Stimulated activated CD4-positive, alpha-beta T cell treated with anti-CD3 and anti-CD28 coated beads, Interleukin-4, amount 100 ng/mL, for 24 hours (primary cell): ENCODE results near the gene MLEC.
"Not testable (repeated sequence)": the region's sequence is repeated elsewhere in the genome, so short reads cannot be mapped to it uniquely, and the experiment has no call there.

Experiments
- DNase-seq: peaks from one replicate; pipeline ENCODE4 v3.0.0-alpha.2; 2020

The MLEC gene

DNA sequence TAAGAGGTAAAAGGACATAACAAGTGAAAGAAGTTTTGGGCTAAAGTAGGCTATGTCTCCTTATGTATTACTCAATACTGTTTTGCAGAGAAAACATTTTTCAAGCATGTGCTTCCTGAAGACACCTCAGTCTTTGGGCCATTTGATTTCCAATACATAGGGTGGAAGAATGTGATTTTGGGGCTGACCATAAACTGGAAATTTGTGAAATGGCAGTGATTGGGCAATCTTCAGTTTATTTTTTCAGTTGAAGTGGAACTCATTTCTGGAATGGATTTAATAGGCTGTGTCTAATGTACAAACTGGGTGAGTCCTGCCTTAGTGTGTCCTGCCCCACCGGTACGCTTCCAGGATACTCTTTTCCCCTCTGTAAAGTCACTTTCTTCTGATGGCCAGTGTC, 35.8 kb downstream of the MLEC start:
- DNase-seq: no peak

DNA sequence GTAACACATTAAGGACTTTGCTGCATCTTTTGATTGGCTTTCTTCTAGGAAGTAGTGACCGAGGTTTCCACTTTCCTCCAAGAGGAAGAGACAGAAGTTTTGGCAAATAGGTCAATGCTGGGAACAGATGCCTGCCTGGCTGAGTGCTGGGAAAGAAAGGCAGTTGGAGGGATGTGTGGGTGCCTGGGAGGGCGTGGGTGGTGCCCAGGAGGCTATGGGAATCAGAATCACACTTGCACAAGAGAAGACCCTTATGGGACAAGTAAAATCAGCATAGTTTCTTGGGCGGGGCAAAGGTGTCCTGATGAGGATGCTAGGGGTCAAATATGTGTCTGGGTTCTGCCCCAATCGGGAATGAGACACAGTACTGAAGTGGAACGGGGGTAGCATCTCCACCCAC, 37.8 kb downstream of the MLEC start:
- DNase-seq: no peak

DNA sequence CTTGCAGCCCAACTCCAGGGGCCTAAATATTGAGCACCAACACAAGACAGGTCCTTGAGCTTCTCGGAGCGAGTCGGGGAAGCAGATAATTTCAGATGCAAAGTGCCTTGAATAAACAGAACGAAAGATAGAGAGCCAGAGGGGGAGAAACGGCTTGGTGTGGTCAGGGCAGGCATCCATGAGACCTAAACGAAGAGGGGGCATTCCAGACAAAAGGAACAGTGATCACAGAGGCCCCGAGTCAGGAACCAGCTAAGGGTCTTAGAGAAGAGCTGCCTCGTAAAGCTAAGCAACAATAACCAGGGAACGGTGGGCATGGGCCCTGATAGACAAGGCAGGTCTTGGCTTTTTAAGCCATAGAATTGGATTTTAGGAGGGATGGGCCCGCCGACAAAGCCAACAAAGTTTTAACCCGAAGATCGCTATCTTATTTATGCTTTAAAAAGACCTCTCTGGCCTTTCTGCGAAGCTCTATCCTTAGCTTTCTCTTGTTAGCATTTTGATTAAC, 38.3 kb downstream of the MLEC start:
- DNase-seq: no peak

GRCh38 chr12:120725659-120726509, 38.9 kb downstream of the MLEC start, which contains the start of gene ACADS:
Gene ACADS, plus strand, starts transcription at chr12:120725826. Its CDS starts 60 bp downstream, at chr12:120725886.
- peak; percentile 88 for DNase-seq

- DNase-seq: no peak
Measured at GRCh38 chr12:120726510-120726793, 39.5 kb downstream of the MLEC start.

- DNase-seq: no peak
Measured at GRCh38 chr12:120726961-120727360, 40.0 kb downstream of the MLEC start.

GRCh38 chr12:120732198-120732597, 45.2 kb downstream of the MLEC start:
- DNase-seq: not testable (repeated sequence)

GRCh38 chr12:120733574-120733973, 46.6 kb downstream of the MLEC start:
- DNase-seq: no peak

- DNase-seq: no peak
Measured at GRCh38 chr12:120734210-120734609, 47.3 kb downstream of the MLEC start.

- no peak for DNase-seq
Measured at GRCh38 chr12:120735181-120735580, 48.2 kb downstream of the MLEC start.

GRCh38 chr12:120736404-120737331, 49.7 kb downstream of the MLEC start:
- DNase-seq: no peak

- no peak for DNase-seq
Measured at GRCh38 chr12:120737557-120738251, 50.8 kb downstream of the MLEC start.

- DNase-seq: no peak
Measured at GRCh38 chr12:120738252-120739030, 51.5 kb downstream of the MLEC start.

GRCh38 chr12:120739031-120739762, 52.2 kb downstream of the MLEC start:
- no peak for DNase-seq

GRCh38 chr12:120739821-120740613, 53.1 kb downstream of the MLEC start:
- DNase-seq: no peak

DNA sequence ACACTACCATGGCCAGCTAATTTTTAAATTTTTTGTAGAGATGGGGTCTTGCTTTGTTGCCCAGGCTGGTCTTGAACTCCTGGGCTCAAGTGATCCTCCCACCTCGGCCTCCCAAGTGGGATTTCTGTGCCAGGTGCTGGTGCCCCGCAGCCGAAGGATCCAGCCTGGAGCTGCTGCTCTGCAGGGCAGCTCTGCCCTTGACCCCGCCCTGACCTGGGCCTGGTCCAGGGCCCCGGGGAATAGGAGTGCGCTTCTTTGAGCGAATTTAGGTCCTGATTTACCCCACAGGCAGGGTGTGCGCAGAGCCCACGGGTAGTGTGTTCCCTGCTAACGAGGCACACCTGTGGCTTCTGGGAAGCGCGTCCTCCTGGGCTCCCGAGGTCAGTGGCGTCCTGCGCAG, 53.9 kb downstream of the MLEC start:
- DNase-seq: no peak

- DNase-seq: no peak
Measured at GRCh38 chr12:120741476-120742421, 54.8 kb downstream of the MLEC start.

GRCh38 chr12:120744922-120745493, 58.1 kb downstream of the MLEC start:
- DNase-seq: no peak

GRCh38 chr12:120748242-120748641, 61.3 kb downstream of the MLEC start:
- no peak for DNase-seq
